ENCODE results near the gene MEF2C. TPM values are rescaled to one million over a fixed set of nuclear protein-coding genes. Genes with fewer than 3 reads are reported as not detected.

The MEF2C gene
- total RNA-seq, 1 experiment from 2014 or later: 13.0 TPM

GRCh38 chr5:88808153-88808552 is 74.8 kb downstream of the MEF2C start:
- no peak overlapping the region for H3K27ac ChIP-seq (ENCODE audit: low read depth, low read length)
- no peaks in the 10 kb centered on the region for H3K27me3 ChIP-seq (ENCODE audit: insufficient read depth, low read length)
- H3K4me2 ChIP-seq (ENCODE audit: low read length): no peak overlapping the region
- BruUV-seq (replicated peaks): no TSS peak
- TF ChIP-seq RAD21 (IDR thresholded peaks at IDR 0.05; ENCODE audit: low read depth) (no peak), EZH2 (IDR thresholded peaks at IDR 0.05) (no peak), CTCF (IDR thresholded peaks at IDR 0.05 in 2 of 3, conservative IDR thresholded peaks at IDR 0.05 in 1 of 3; ENCODE audit: borderline replicate concordance in 1 of 3, insufficient read depth in 1 of 3, low read depth in 2 of 3, low read length in 2 of 3) (no peak), POLR2A (IDR thresholded peaks at IDR 0.05; ENCODE audit: borderline replicate concordance, extremely low read depth, insufficient read depth, insufficient read length) (no peak), TCF7L2 (IDR thresholded peaks at IDR 0.05; ENCODE audit: borderline replicate concordance, extremely low read depth, insufficient read depth, insufficient read length) (no peak), CEBPB (IDR thresholded peaks at IDR 0.05; ENCODE audit: low read depth) (no peak), SP1 (IDR thresholded peaks at IDR 0.05; ENCODE audit: low read depth) (no peak), SRF (IDR thresholded peaks at IDR 0.05; ENCODE audit: low read depth) (no peak), JUND (IDR thresholded peaks at IDR 0.05) (no peak), ZNF274 (IDR thresholded peaks at IDR 0.05; ENCODE audit: low read depth, low read length) (no peak), ZFX (IDR thresholded peaks at IDR 0.05) (no peak), YY1 (IDR thresholded peaks at IDR 0.05; ENCODE audit: extremely low read depth, insufficient replicate concordance, low read depth, low read length) (no peak), MAX (IDR thresholded peaks at IDR 0.05) (no peak), POLR2AphosphoS5 (IDR thresholded peaks at IDR 0.05; ENCODE audit: low read depth, low read length) (no peak), REST (IDR thresholded peaks at IDR 0.05; ENCODE audit: low read depth) (no peak)
- DNase-seq (ENCODE audit: low read depth, low spot score) (no peak), ATAC-seq (no peak)
- H3K4me1 ChIP-seq (ENCODE audit: control insufficient read depth in 1 of 2, insufficient read depth in 2 of 2, low read length in 2 of 2): no peaks in the 10 kb centered on the region
- ChIA-PET CTCF (no interaction called here), RAD21 (ENCODE audit: low non-redundant PET in 1 of 2, low total read pairs in 2 of 2, uncharacterized antibody in 2 of 2, unreplicated experiment in 2 of 2) (interaction anchor here in 1 of 2 experiments (0.6 kb wide), 1 partner anchor 80 kb away, joined by 4 read pairs; no protein-coding TSS in a partner anchor), POLR2A (no interaction called here)
- H3K4me3 ChIP-seq (replicated peaks in 1 of 2; ENCODE audit: low read depth in 1 of 2, low read length in 2 of 2): no peak overlapping the region
- no peaks in the 10 kb centered on the region for H3K9me3 ChIP-seq (ENCODE audit: control insufficient read depth in 1 of 2, insufficient read depth in 1 of 2, low read depth in 1 of 2, low read length in 2 of 2)
- no peaks in the 10 kb centered on the region for H3K79me2 ChIP-seq (ENCODE audit: insufficient read depth, low read length)
- H2AFZ ChIP-seq (ENCODE audit: low read depth, low read length, poor library complexity, severe bottlenecking): no peak overlapping the region
- intact Hi-C loops (cut with micrococcal nuclease): no loop called here
- H3K9me2 ChIP-seq (ENCODE audit: insufficient read depth): no peaks in the 10 kb centered on the region
- no peak overlapping the region for H3K9ac ChIP-seq (ENCODE audit: low read length)
- no peaks in the 10 kb centered on the region for H4K20me1 ChIP-seq (ENCODE audit: insufficient read depth)
- no peaks in the 10 kb centered on the region for H3K36me3 ChIP-seq (ENCODE audit: control insufficient read depth in 1 of 2, insufficient read depth in 2 of 2, low read length in 2 of 2)
